ENCODE results near the gene DDHD1.

GRCh38 chr14:53023325-53023724 lies 129.8 kb downstream of the DDHD1 start:
- TF ChIP-seq EP300 (IDR thresholded peaks at IDR 0.05) (no peak), POLR2A (IDR thresholded peaks at IDR 0.05) (no peak)

Data from sigmoid colon (tissue), 4 donors.